IMR-90 (cell line): ENCODE results near the gene PLEKHF1. TPM values are rescaled to one million over a fixed set of nuclear protein-coding genes. Genes with fewer than 3 reads are reported as not detected.

ENCODE experiments used
- ATAC-seq: fragments of 200-7000 bp; cut with Tn5 transposase; 2 replicates; pipeline ENCODE4 v1.9.1; 2020; ENCODE audit warnings: low read depth, mild to moderate bottlenecking, moderate library complexity
- BruUV-seq: library from RNA; stranded (reverse); fragments of 400-500 nt; replicated peaks from 2 replicates; lab custom pipeline; 2021; lab: Mats Ljungman, UMichigan
- CTCF ChIA-PET: fragments of 300-600 bp; formaldehyde crosslinking; extraction: SDS; loops from one replicate; lab custom pipeline; 2021; ENCODE audit warnings: antibody characterized with exemption; lab: Yijun Ruan, JAX
- POLR2A ChIA-PET: fragments of 300-600 bp; sonication (Branson Sonifier 250); formaldehyde crosslinking; loops from one replicate; lab custom pipeline; 2022; ENCODE audit warnings: antibody characterized with exemption; ENCODE audit not compliant: unreplicated experiment; lab: Charles Lee
- DNase-seq: peaks from one replicate; pipeline ENCODE4 v3.0.0; 2013
- H2AFZ ChIP-seq: replicated peaks from 2 replicates; pipeline ENCODE3; 2013; ENCODE audit warnings: low read length, mild to moderate bottlenecking; ENCODE audit not compliant: poor library complexity
- H2AK5ac ChIP-seq: 2 replicates; pipeline ENCODE4 v1.6.1; 2013; ENCODE audit warnings: low read depth, low read length, inconsistent platforms
- H2AK9ac ChIP-seq: replicated peaks from 2 replicates; pipeline ENCODE3; 2013; ENCODE audit warnings: mild to moderate bottlenecking, low read depth, low read length, moderate library complexity; ENCODE audit not compliant: poor library complexity
- H2BK120ac ChIP-seq: 2 replicates; pipeline ENCODE4 v1.6.1; 2013; ENCODE audit warnings: low read depth, low read length, inconsistent platforms
- H2BK15ac ChIP-seq: 3 replicates; pipeline ENCODE4 v1.6.1; 2013; ENCODE audit warnings: low read depth, low read length, inconsistent platforms
- H2BK20ac ChIP-seq: 2 replicates; pipeline ENCODE4 v1.6.1; 2013; ENCODE audit warnings: low read depth, mild to moderate bottlenecking, inconsistent platforms, low read length, moderate library complexity
- H2BK5ac ChIP-seq: 2 replicates; pipeline ENCODE4 v1.6.1; 2013; ENCODE audit warnings: mild to moderate bottlenecking, low read depth, low read length, inconsistent platforms; ENCODE audit not compliant: poor library complexity, severe bottlenecking
- H3K14ac ChIP-seq: replicated peaks from 2 replicates; pipeline ENCODE4 v1.6.1; 2013; ENCODE audit warnings: low read depth, low read length, inconsistent platforms
- H3K18ac ChIP-seq: 2 replicates; pipeline ENCODE4 v1.6.1; 2013; ENCODE audit warnings: low read depth, low read length, control low read depth
- H3K23ac ChIP-seq: 2 replicates; pipeline ENCODE4 v1.6.1; 2013; ENCODE audit warnings: low read depth, low read length, inconsistent platforms
- H3K27ac ChIP-seq: 2 replicates; pipeline ENCODE4 v1.5.1; 2013; ENCODE audit warnings: mild to moderate bottlenecking, control low read depth, low read length; ENCODE audit not compliant: insufficient read depth
- H3K27me3 ChIP-seq: 2 replicates; pipeline ENCODE4 v1.6.1; 2013; ENCODE audit warnings: low read length; ENCODE audit not compliant: control insufficient read depth, insufficient read depth
- H3K36me3 ChIP-seq: 2 replicates; pipeline ENCODE4 v1.6.1; 2013; ENCODE audit warnings: low read length, mixed read lengths; ENCODE audit not compliant: control insufficient read depth, insufficient read depth
- H3K4ac ChIP-seq: 2 replicates; pipeline ENCODE4 v1.6.1; 2013; ENCODE audit warnings: low read depth, low read length, inconsistent platforms
- H3K4me1 ChIP-seq: 2 replicates; pipeline ENCODE4 v1.6.1; 2013; ENCODE audit warnings: low read length, mixed read lengths; ENCODE audit not compliant: control insufficient read depth, insufficient read depth
- H3K4me2 ChIP-seq: 2 replicates; pipeline ENCODE4 v1.6.1; 2013; ENCODE audit warnings: low read depth, mild to moderate bottlenecking, control low read depth, low read length, moderate library complexity
- H3K4me3 ChIP-seq: 2 replicates; pipeline ENCODE4 v1.5.1; 2013; ENCODE audit warnings: low read depth, mild to moderate bottlenecking, control low read depth, low read length, moderate library complexity; ENCODE audit not compliant: insufficient read depth
- H3K56ac ChIP-seq: 2 replicates; pipeline ENCODE4 v1.6.1; 2013; ENCODE audit warnings: low read length, inconsistent platforms; ENCODE audit not compliant: insufficient read depth; ENCODE audit errors: extremely low read depth
- H3K79me1 ChIP-seq, 2 experiments: 2 replicates each; pipeline ENCODE4 v1.6.1; 2013; ENCODE audit warnings: low read length in 2 of 2, inconsistent platforms in 1 of 2, low read depth in 1 of 2
- H3K9ac ChIP-seq: 2 replicates; pipeline ENCODE4 v1.6.1; 2013; ENCODE audit warnings: low read depth, low read length, control low read depth
- H3K9me1 ChIP-seq: 2 replicates; pipeline ENCODE4 v1.6.1; 2013; ENCODE audit warnings: low read length, inconsistent platforms; ENCODE audit not compliant: insufficient read depth
- H3K9me3 ChIP-seq: 2 replicates; pipeline ENCODE4 v1.6.1; 2013; ENCODE audit warnings: low read length; ENCODE audit not compliant: control insufficient read depth, insufficient read depth
- H4K20me1 ChIP-seq: 2 replicates; pipeline ENCODE4 v1.6.1; 2013; ENCODE audit warnings: low read length, inconsistent platforms; ENCODE audit not compliant: insufficient read depth
- H4K5ac ChIP-seq: 2 replicates; pipeline ENCODE4 v1.6.1; 2013; ENCODE audit warnings: mild to moderate bottlenecking, low read depth, low read length, control low read depth
- H4K8ac ChIP-seq, 2 experiments: 2 replicates each; pipeline ENCODE4 v1.6.1; 2013; ENCODE audit warnings: low read depth in 2 of 2, low read length in 2 of 2, control low read depth in 1 of 2, inconsistent platforms in 1 of 2
- H4K91ac ChIP-seq: 2 replicates; pipeline ENCODE4 v1.6.1; 2013; ENCODE audit warnings: low read depth, low read length, inconsistent platforms; ENCODE audit not compliant: insufficient read depth
- BHLHE40 ChIP-seq: fragments of 150-350 bp; IDR thresholded peaks from 2 replicates; pipeline ENCODE4 v1.6.1; 2016; ENCODE audit warnings: mild to moderate bottlenecking, low read depth, low read length
- CEBPB ChIP-seq: IDR thresholded peaks from 2 replicates; pipeline ENCODE4 v1.6.1; 2012; ENCODE audit warnings: low read depth, low read length, improper control_type of control experiment
- CHD1 ChIP-seq: IDR thresholded peaks from 2 replicates; pipeline ENCODE4 v1.6.1; 2012; ENCODE audit warnings: low read depth, low read length, improper control_type of control experiment
- FOS ChIP-seq: fragments of 150-350 bp; IDR thresholded peaks from 2 replicates; pipeline ENCODE4 v1.6.1; 2016; ENCODE audit warnings: low read depth, low read length
- MAFK ChIP-seq: IDR thresholded peaks from 2 replicates; pipeline ENCODE4 v1.6.1; 2012; ENCODE audit warnings: low read depth, low read length, improper control_type of control experiment
- MAZ ChIP-seq: IDR thresholded peaks from 2 replicates; pipeline ENCODE4 v1.6.1; 2012; ENCODE audit warnings: low read depth, mild to moderate bottlenecking, low read length, improper control_type of control experiment, moderate library complexity, borderline replicate concordance
- MXI1 ChIP-seq: IDR thresholded peaks from 2 replicates; pipeline ENCODE4 v1.6.1; 2012; ENCODE audit warnings: low read depth, mild to moderate bottlenecking, low read length, moderate library complexity, borderline replicate concordance
- NFE2L2 ChIP-seq: fragments of 150-350 bp; IDR thresholded peaks from 2 replicates; pipeline ENCODE4 v1.6.1; 2016; ENCODE audit warnings: low read depth, mild to moderate bottlenecking, low read length
- POLR2A ChIP-seq: IDR thresholded peaks from 2 replicates; pipeline ENCODE4 v1.6.1; 2012; ENCODE audit warnings: mild to moderate bottlenecking, low read depth, low read length
- RAD21 ChIP-seq: IDR thresholded peaks from 2 replicates; pipeline ENCODE4 v1.6.1; 2012; ENCODE audit warnings: low read length, improper control_type of control experiment
- RCOR1 ChIP-seq: IDR thresholded peaks from 2 replicates; pipeline ENCODE4 v1.6.1; 2012; ENCODE audit warnings: mild to moderate bottlenecking, low read length, improper control_type of control experiment; ENCODE audit not compliant: insufficient replicate concordance
- RFX5 ChIP-seq: IDR thresholded peaks from 2 replicates; pipeline ENCODE4 v1.8.0; 2012; ENCODE audit warnings: low read depth, mild to moderate bottlenecking, low read length, moderate library complexity
- SMC3 ChIP-seq: fragments of 150-350 bp; IDR thresholded peaks from 2 replicates; pipeline ENCODE4 v1.6.1; 2016; ENCODE audit warnings: low read depth, mild to moderate bottlenecking, antibody characterized with exemption, low read length, moderate library complexity
- WGBS, 2 experiments: methylation state at CpG; one replicate each; pipeline versions ENCODE4 v1.1.5 to v1.1.7; 2013; ENCODE audit warnings: missing lambda C conversion rate in 2 of 2; ENCODE audit not compliant: insufficient read length in 1 of 2; ENCODE audit errors: extremely low coverage in 2 of 2; 5-methylcytosine and 5-hydroxymethylcytosine counted together
- dilution Hi-C: fragments of 300-500 bp; cut with HindIII; formaldehyde crosslinking; loops from one replicate; pipeline ENCODE4 v1.14.3; 2018; ENCODE audit warnings: low sequenced_read_pairs; ENCODE audit not compliant: unreplicated experiment
- in situ Hi-C: fragments of 300-500 bp; cut with MboI; formaldehyde crosslinking; loops from 3 replicates; pipeline ENCODE4 v1.14.3; 2019; ENCODE audit warnings: low sequenced_read_pairs, inconsistent platforms, mixed read lengths
- intact Hi-C: fragments of 100-400 bp; cut with micrococcal nuclease; formaldehyde crosslinking; loops from 2 replicates; pipeline ENCODE4 v1.10.0; 2022
- polyA plus RNA-seq, 3 experiments: library from polyadenylated mRNA; depleted of rRNA; stranded (reverse); fragments of >200 nt; gene quantifications; 2 replicates each; pipeline ENCODE4 v1.2.3, GENCODE V29; 2012; ENCODE audit warnings: low replicate concordance in 1 of 3
- total RNA-seq: library from RNA; depleted of rRNA; stranded (reverse); fragments of >200 nt; gene quantifications from 2 replicates; pipeline ENCODE4 v1.2.3, GENCODE V29; 2012
- TF ChIP-seq, protein P1 (sequence below): conservative IDR thresholded peaks from 2 replicates; pipeline ENCODE4 v1.5.1; 2012; ENCODE audit warnings: mild to moderate bottlenecking, low read depth, low read length, improper control_type of control experiment
- TF ChIP-seq, protein P2 (sequence below): fragments of 150-350 bp; IDR thresholded peaks from 2 replicates; pipeline ENCODE4 v1.6.1; 2016; ENCODE audit warnings: low read depth, mild to moderate bottlenecking, low read length, moderate library complexity, borderline replicate concordance
- TF ChIP-seq, protein P3 (sequence below): fragments of 150-350 bp; IDR thresholded peaks from 2 replicates; pipeline ENCODE4 v1.6.1; 2017; ENCODE audit warnings: mild to moderate bottlenecking, antibody characterized with exemption, low read length, low read depth

PLEKHF1 gene
- total and polyA plus RNA-seq, 2 of the 4 experiments (the other 2 are of a cell fraction) = 5.0 to 6.6 TPM

DNA sequence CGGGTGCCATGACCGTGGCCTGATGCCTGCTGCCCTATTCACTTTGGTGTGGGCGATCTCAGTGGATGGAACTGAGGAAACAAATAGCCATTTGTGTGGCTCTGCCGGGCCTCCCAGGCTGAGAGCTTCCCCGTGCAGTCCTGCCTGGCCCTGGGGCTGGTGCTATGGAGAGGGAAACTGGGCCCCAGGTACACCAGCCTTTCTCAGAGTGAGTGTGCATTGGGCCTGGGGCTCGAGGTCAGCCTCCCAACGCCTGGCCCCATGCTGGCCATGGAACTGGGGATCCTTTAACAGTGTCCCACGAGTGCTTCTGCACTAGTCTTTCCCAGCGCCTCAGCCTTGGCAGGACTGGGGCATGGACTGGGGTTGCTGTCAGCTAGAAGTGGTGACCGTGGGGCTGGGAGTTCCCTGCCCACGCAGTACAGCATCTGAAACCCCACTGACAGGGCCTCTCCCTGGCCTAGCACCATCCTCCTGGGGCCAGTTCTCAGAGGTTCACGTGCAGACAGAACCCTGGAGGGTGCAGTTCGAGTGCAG lies 10.5 kb downstream of the PLEKHF1 start:
- H3K4me3 ChIP-seq = no peak overlapping the region
- intact Hi-C loops = no loop called here

More for the DNA sequence above, 10.5 kb downstream of the PLEKHF1 start:
- ATAC-seq = no peak
- H2AK5ac ChIP-seq = no peak overlapping the region
- peaks cover 12% of the 10 kb centered on the region for H3K9me1 ChIP-seq
- H2BK15ac ChIP-seq = no peak overlapping the region
- no peak overlapping the region for H2BK120ac ChIP-seq
- H3K9me3 ChIP-seq = no peaks in the 10 kb centered on the region
- dilution Hi-C loops = no loop called here
- no peaks in the 10 kb centered on the region for H3K27me3 ChIP-seq
- no TSS peak for BruUV-seq
- no peak overlapping the region for H4K8ac ChIP-seq
- POLR2A ChIA-PET = no interaction called here
- H3K9ac ChIP-seq = no peak overlapping the region
- CTCF ChIA-PET = no interaction called here
- H4K20me1 ChIP-seq = peaks cover 21% of the 10 kb centered on the region
- in situ Hi-C loops = no loop called here
- TF ChIP-seq RFX5 (no peak), NFE2L2 (no peak), SMC3 (no peak), RAD21 (no peak), BHLHE40 (no peak), CHD1 (no peak), MAFK (no peak), FOS (no peak), CEBPB (no peak), MXI1 (no peak), POLR2A (no peak), MAZ (no peak), RCOR1 (no peak)
- TF ChIP-seq, protein P1, sequence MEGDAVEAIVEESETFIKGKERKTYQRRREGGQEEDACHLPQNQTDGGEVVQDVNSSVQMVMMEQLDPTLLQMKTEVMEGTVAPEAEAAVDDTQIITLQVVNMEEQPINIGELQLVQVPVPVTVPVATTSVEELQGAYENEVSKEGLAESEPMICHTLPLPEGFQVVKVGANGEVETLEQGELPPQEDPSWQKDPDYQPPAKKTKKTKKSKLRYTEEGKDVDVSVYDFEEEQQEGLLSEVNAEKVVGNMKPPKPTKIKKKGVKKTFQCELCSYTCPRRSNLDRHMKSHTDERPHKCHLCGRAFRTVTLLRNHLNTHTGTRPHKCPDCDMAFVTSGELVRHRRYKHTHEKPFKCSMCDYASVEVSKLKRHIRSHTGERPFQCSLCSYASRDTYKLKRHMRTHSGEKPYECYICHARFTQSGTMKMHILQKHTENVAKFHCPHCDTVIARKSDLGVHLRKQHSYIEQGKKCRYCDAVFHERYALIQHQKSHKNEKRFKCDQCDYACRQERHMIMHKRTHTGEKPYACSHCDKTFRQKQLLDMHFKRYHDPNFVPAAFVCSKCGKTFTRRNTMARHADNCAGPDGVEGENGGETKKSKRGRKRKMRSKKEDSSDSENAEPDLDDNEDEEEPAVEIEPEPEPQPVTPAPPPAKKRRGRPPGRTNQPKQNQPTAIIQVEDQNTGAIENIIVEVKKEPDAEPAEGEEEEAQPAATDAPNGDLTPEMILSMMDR = no peak
- TF ChIP-seq, protein P2, sequence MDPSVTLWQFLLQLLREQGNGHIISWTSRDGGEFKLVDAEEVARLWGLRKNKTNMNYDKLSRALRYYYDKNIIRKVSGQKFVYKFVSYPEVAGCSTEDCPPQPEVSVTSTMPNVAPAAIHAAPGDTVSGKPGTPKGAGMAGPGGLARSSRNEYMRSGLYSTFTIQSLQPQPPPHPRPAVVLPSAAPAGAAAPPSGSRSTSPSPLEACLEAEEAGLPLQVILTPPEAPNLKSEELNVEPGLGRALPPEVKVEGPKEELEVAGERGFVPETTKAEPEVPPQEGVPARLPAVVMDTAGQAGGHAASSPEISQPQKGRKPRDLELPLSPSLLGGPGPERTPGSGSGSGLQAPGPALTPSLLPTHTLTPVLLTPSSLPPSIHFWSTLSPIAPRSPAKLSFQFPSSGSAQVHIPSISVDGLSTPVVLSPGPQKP = no peak
- TF ChIP-seq, protein P3, sequence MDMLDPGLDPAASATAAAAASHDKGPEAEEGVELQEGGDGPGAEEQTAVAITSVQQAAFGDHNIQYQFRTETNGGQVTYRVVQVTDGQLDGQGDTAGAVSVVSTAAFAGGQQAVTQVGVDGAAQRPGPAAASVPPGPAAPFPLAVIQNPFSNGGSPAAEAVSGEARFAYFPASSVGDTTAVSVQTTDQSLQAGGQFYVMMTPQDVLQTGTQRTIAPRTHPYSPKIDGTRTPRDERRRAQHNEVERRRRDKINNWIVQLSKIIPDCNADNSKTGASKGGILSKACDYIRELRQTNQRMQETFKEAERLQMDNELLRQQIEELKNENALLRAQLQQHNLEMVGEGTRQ = no peak
- 80% methylated on average over 9 of the region's 13 CpGs; no CpG with 5 or more reads in 1 of the 2 experiments for WGBS, 2 experiments
- no peak overlapping the region for H3K4ac ChIP-seq
- H3K4me2 ChIP-seq = no peak overlapping the region
- peaks cover 5% of the 10 kb centered on the region for H3K4me1 ChIP-seq
- H3K79me1 ChIP-seq = peaks cover 15 to 30% of the 10 kb centered on the region in 2 experiments
- no peak for DNase-seq
- peaks cover 24% of the 10 kb centered on the region; the same call in 1 of the 2 replicates for H3K36me3 ChIP-seq
- no peak overlapping the region for H3K56ac ChIP-seq
- H2BK20ac ChIP-seq = no peak overlapping the region
- H2BK5ac ChIP-seq = no peak overlapping the region
- no peak overlapping the region for H3K18ac ChIP-seq
- H3K23ac ChIP-seq = no peak overlapping the region
- H3K27ac ChIP-seq = no peak overlapping the region
- H4K91ac ChIP-seq = no peak overlapping the region
- H3K14ac ChIP-seq = no peak overlapping the region
- H2AFZ ChIP-seq = no peak overlapping the region
- no peak overlapping the region for H2AK9ac ChIP-seq
- H4K5ac ChIP-seq = no peak overlapping the region
